CD14-positive monocyte (primary cell): ENCODE data around the gene EQTN. TPM values are rescaled to one million over a fixed set of nuclear protein-coding genes. Genes with fewer than 3 reads are reported as not detected.
A peak's percentile ranks its signal among the peaks of the same experiment; 100 is the strongest.

Experiments used
- DNase-seq, 3 donors: peaks; one replicate each; pipeline ENCODE4 v3.0.0-alpha.2; 2011 to 2022
- H2AFZ ChIP-seq: 2 replicates; pipeline ENCODE4 v1.6.0; 2012; ENCODE audit warnings: mild to moderate bottlenecking, low read depth, low read length, inconsistent platforms; ENCODE audit not compliant: insufficient read depth, poor library complexity, severe bottlenecking
- H3K27ac ChIP-seq, 2 donors: 1 replicate in 1 of 2; 2 replicates in 1 of 2; pipeline ENCODE4 v1.5.1; 2012 to 2013; ENCODE audit warnings: low read length in 2 of 2, control low read depth in 1 of 2, inconsistent platforms in 1 of 2, low read depth in 1 of 2, mild to moderate bottlenecking in 1 of 2
- H3K27me3 ChIP-seq, 2 donors: one replicate each; pipeline versions ENCODE4 v1.6.0 to v1.6.1; 2011 to 2013; ENCODE audit warnings: low read length in 2 of 2; ENCODE audit not compliant: control insufficient read depth in 2 of 2, insufficient read depth in 2 of 2
- H3K36me3 ChIP-seq, 2 donors: replicated peaks in 1 of 2; 1 replicate in 1 of 2; 2 replicates in 1 of 2; pipeline versions ENCODE4 v1.5.1 to v1.6.1; 2012 to 2013; ENCODE audit warnings: low read length in 2 of 2, control low read depth in 1 of 2, inconsistent platforms in 1 of 2, mild to moderate bottlenecking in 1 of 2; ENCODE audit not compliant: insufficient read depth in 2 of 2, control insufficient read depth in 1 of 2
- H3K4me1 ChIP-seq, 2 donors: 1 replicate in 1 of 2; 2 replicates in 1 of 2; pipeline versions ENCODE4 v1.5.1 to v1.6.1; 2012 to 2013; ENCODE audit warnings: low read length in 2 of 2, control low read depth in 1 of 2, inconsistent platforms in 1 of 2, mild to moderate bottlenecking in 1 of 2, moderate library complexity in 1 of 2; ENCODE audit not compliant: insufficient read depth in 2 of 2, control insufficient read depth in 1 of 2
- H3K4me2 ChIP-seq: replicated peaks from 2 replicates; pipeline ENCODE3; 2012; ENCODE audit warnings: low read length, moderate library complexity, mild to moderate bottlenecking; ENCODE audit not compliant: poor library complexity, severe bottlenecking; ENCODE audit errors: extremely low read depth
- H3K4me3 ChIP-seq, 3 experiments: fragments of 200-600 bp in 1 of 3; sonication (generic) in 1 of 3; replicated peaks in 1 of 3; 1 replicate in 2 of 3; 2 replicates in 1 of 3; pipeline ENCODE4 v1.5.1; 2011 to 2013; ENCODE audit warnings: low read length in 3 of 3, mild to moderate bottlenecking in 3 of 3, control low read depth in 2 of 3, low read depth in 2 of 3, inconsistent platforms in 1 of 3, moderate library complexity in 1 of 3
- H3K79me2 ChIP-seq: 2 replicates; pipeline ENCODE4 v1.6.0; 2012; ENCODE audit warnings: mild to moderate bottlenecking, control low read depth, inconsistent platforms, low read length, moderate library complexity; ENCODE audit not compliant: insufficient read depth
- H3K9ac ChIP-seq: 2 replicates; pipeline ENCODE4 v1.6.0; 2017; ENCODE audit warnings: low read length, mild to moderate bottlenecking; ENCODE audit not compliant: insufficient read depth, poor library complexity, severe bottlenecking
- H3K9me3 ChIP-seq, 2 donors: replicated peaks in 1 of 2; 1 replicate in 1 of 2; 2 replicates in 1 of 2; pipeline versions ENCODE4 v1.5.1 to v1.6.1; 2012 to 2013; ENCODE audit warnings: low read length in 2 of 2, control low read depth in 1 of 2; ENCODE audit not compliant: control insufficient read depth in 1 of 2, insufficient read depth in 1 of 2
- H4K20me1 ChIP-seq: 2 replicates; pipeline ENCODE4 v1.6.0; 2012; ENCODE audit warnings: mild to moderate bottlenecking, low read length, control low read depth, moderate library complexity; ENCODE audit not compliant: insufficient read depth
- H3K27ac Mint-ChIP-seq, 7 donors: one replicate each; pipeline ENCODE4 v1.8.0; 2020; ENCODE audit warnings: mild to moderate bottlenecking in 7 of 7, mixed read lengths in 7 of 7, moderate library complexity in 6 of 7, inconsistent platforms in 2 of 7
- H3K27me3 Mint-ChIP-seq, 3 donors: one replicate each; pipeline ENCODE4 v1.8.0; 2021 to 2022; ENCODE audit warnings: low read depth in 3 of 3, mild to moderate bottlenecking in 3 of 3, mixed read lengths in 3 of 3, moderate library complexity in 3 of 3, inconsistent platforms in 1 of 3
- H3K36me3 Mint-ChIP-seq, 2 donors: one replicate each; pipeline ENCODE4 v1.8.0; 2020; ENCODE audit warnings: mixed read lengths in 2 of 2, inconsistent platforms in 1 of 2, mild to moderate bottlenecking in 1 of 2
- H3K4me1 Mint-ChIP-seq: one replicate; pipeline ENCODE4 v1.8.0; 2020; ENCODE audit warnings: mild to moderate bottlenecking, mixed read lengths
- H3K4me3 Mint-ChIP-seq, 2 donors: one replicate each; pipeline ENCODE4 v1.8.0; 2020; ENCODE audit warnings: mild to moderate bottlenecking in 2 of 2, mixed read lengths in 2 of 2, moderate library complexity in 1 of 2
- H3K9me3 Mint-ChIP-seq, 7 donors: one replicate each; pipeline ENCODE4 v1.8.0; 2020 to 2022; ENCODE audit warnings: mixed read lengths in 7 of 7, mild to moderate bottlenecking in 6 of 7, moderate library complexity in 6 of 7, inconsistent platforms in 2 of 7
- WGBS: methylation state at CpG from one replicate; pipeline ENCODE4 v1.1.5; 2013; ENCODE audit warnings: missing lambda C conversion rate; ENCODE audit not compliant: insufficient coverage; 5-methylcytosine and 5-hydroxymethylcytosine counted together
- intact Hi-C, 2 donors: fragments of 100-400 bp; cut with micrococcal nuclease; formaldehyde crosslinking; loops; one replicate each; pipeline versions ENCODE4 v1.15.0 to v1.15.1; 2023
- polyA plus RNA-seq, 3 donors: library from polyadenylated mRNA; depleted of rRNA in 1 of 3; unstranded in 2 of 3; stranded (reverse) in 1 of 3; fragments of 300-500 nt in 2 of 3; fragments of >200 nt in 1 of 3; fragmentation: Illumina TruSeq in 2 of 3; gene quantifications; 1 replicate in 2 of 3; 2 replicates in 1 of 3; pipeline ENCODE4 v1.2.3, GENCODE V29; 2012 to 2021
- TF ChIP-seq, protein P1 (sequence below): fragments of 200-600 bp; IDR thresholded peaks from one replicate; pipeline ENCODE4 v1.8.0; 2022; ENCODE audit warnings: antibody characterized with exemption, mild to moderate bottlenecking

Gene EQTN
- polyA plus RNA-seq, 3 donors: not detected

DNA sequence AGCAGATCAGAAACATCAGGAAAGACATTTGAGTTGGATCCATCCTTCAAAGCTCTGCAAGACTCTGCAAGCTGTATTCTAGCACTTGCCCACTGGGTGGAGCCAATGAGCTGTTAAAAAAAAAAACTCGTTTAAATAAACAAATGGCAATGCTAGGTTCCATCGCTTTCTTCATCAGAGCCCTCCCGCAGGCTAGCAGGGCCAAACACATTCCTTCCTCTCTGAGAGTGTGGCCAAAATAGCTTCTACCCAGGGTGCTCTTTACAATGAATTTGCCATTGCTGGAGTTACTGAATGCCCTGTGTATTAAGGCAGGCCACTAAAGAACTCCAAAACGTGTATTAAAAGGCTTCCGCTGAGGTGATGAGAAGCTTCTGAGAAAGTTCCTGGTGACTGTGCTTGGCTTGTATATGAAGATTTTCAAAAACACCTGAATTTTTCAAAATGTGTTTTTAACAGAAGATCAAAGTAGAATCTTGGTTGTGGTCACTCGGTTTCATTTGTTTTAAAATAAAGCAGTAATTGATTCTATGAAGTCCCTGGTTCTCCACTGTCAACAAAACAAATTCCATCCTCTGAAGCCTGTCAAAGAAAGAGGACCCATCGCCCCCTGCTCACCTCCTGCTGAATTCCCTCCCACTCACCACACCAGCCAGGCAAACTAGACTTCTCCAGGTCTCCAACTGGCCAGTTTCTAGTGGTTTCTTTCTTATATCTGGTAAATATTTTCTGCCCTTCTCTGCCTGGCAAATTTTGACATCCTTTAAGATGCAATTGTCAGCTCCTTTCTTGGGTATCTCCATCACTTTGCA, 36.5 kb upstream of the EQTN start:
- no peaks in the 10 kb centered on the region for H3K9me3 ChIP-seq
- H3K4me3 ChIP-seq: no peak overlapping the region
- no peak overlapping the region for H3K4me2 ChIP-seq
- no peaks in the 10 kb centered on the region for H4K20me1 ChIP-seq
- H3K4me1 ChIP-seq: peaks cover 35 to 37% of the 10 kb centered on the region in 2 donors
- no peak overlapping the region for H3K9ac ChIP-seq
- no peaks in the 10 kb centered on the region for H3K79me2 ChIP-seq
- no peak overlapping the region for H3K4me3 Mint-ChIP-seq
- no peak overlapping the region for H2AFZ ChIP-seq
- H3K36me3 Mint-ChIP-seq: peaks cover 4 to 14% of the 10 kb centered on the region in 2 donors
- H3K27ac ChIP-seq: no peak overlapping the region
- peaks cover 0 to 4% (median 3%) of the 10 kb centered on the region in 3 donors for H3K27me3 Mint-ChIP-seq
- WGBS: 36% methylated on average over 5 of the region's 7 CpGs
- no peaks in the 10 kb centered on the region for H3K36me3 ChIP-seq
- peak overlapping the region in 6 of 7 donors; percentile 42 to 88 (median 52) for H3K27ac Mint-ChIP-seq
- intact Hi-C loops: loop anchor here (2.0 to 10.0 kb wide), 4 partner anchors 19 to 371 kb away; partner anchors contain the start of gene MOB3B (in 1 of the 2)
- no peaks in the 10 kb centered on the region for H3K9me3 Mint-ChIP-seq
- peaks cover 39% of the 10 kb centered on the region for H3K4me1 Mint-ChIP-seq
- H3K27me3 ChIP-seq: no peaks in the 10 kb centered on the region
- TF ChIP-seq, protein P1, sequence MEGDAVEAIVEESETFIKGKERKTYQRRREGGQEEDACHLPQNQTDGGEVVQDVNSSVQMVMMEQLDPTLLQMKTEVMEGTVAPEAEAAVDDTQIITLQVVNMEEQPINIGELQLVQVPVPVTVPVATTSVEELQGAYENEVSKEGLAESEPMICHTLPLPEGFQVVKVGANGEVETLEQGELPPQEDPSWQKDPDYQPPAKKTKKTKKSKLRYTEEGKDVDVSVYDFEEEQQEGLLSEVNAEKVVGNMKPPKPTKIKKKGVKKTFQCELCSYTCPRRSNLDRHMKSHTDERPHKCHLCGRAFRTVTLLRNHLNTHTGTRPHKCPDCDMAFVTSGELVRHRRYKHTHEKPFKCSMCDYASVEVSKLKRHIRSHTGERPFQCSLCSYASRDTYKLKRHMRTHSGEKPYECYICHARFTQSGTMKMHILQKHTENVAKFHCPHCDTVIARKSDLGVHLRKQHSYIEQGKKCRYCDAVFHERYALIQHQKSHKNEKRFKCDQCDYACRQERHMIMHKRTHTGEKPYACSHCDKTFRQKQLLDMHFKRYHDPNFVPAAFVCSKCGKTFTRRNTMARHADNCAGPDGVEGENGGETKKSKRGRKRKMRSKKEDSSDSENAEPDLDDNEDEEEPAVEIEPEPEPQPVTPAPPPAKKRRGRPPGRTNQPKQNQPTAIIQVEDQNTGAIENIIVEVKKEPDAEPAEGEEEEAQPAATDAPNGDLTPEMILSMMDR: peak; percentile 92
- peak; percentile 59 to 76 (median 71) for DNase-seq

DNA sequence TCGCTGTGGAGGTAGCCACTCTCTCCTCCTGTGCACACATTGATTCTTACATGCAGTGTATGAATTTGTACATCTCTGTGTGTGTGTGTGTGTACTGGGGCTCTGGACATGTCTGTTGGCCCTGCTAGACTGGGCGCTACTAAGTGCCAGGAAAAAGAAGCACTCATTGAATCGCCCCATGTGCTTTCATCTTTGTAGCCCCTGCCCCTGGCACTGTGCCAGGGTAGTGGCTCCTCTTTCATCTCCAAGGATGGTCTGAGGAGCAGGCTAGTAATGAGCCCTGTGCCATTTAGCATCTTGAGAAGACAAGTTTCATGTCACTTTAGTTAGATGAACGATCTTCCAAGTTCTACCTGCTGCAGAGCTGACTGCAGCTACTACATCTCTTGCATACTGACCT, 34.4 kb upstream of the EQTN start:
- no peak overlapping the region for H2AFZ ChIP-seq
- no peaks in the 10 kb centered on the region for H3K36me3 ChIP-seq
- TF ChIP-seq, protein P1: no peak
- WGBS: 92% methylated on average over 2 of the region's 4 CpGs
- H3K9me3 Mint-ChIP-seq: no peaks in the 10 kb centered on the region
- H3K4me3 ChIP-seq: no peak overlapping the region
- H3K4me3 Mint-ChIP-seq: no peak overlapping the region
- H3K9me3 ChIP-seq: no peaks in the 10 kb centered on the region
- no peak for DNase-seq
- no peak overlapping the region for H3K4me2 ChIP-seq
- intact Hi-C loops: loop anchor here (2.0 to 10.0 kb wide), 3 partner anchors 36 to 373 kb away; no protein-coding TSS in a partner anchor
- no peaks in the 10 kb centered on the region for H3K79me2 ChIP-seq
- H3K27me3 ChIP-seq: no peaks in the 10 kb centered on the region
- H4K20me1 ChIP-seq: no peaks in the 10 kb centered on the region
- H3K4me1 Mint-ChIP-seq: peaks cover 33% of the 10 kb centered on the region
- peaks cover 0 to 4% (median 4%) of the 10 kb centered on the region in 3 donors for H3K27me3 Mint-ChIP-seq
- no peak overlapping the region for H3K9ac ChIP-seq
- no peak overlapping the region for H3K27ac ChIP-seq
- H3K4me1 ChIP-seq: peaks cover 25 to 31% of the 10 kb centered on the region in 2 donors
- H3K27ac Mint-ChIP-seq: peak overlapping the region in 1 of 7 donors; percentile 61
- peaks cover 4 to 8% of the 10 kb centered on the region in 2 donors for H3K36me3 Mint-ChIP-seq
